NCI-H2196 (cell line): ENCODE measurements around the gene MUC2.

ENCODE experiments used
- DNase-seq: peaks from one replicate; lab custom pipeline; 2025; ENCODE audit not compliant: unreplicated experiment; lab: John Stamatoyannopoulos, UW

MUC2 gene

GRCh38 chr11:1118755-1119603, 44.3 kb downstream of the MUC2 start:
- DNase-seq = no peak

- DNase-seq = no peak
Measured at GRCh38 chr11:1119604-1120146, 45.0 kb downstream of the MUC2 start.

GRCh38 chr11:1120532-1121330, 46.1 kb downstream of the MUC2 start:
- DNase-seq = no peak

GRCh38 chr11:1121331-1121812, 46.7 kb downstream of the MUC2 start:
- DNase-seq = no peak

GRCh38 chr11:1121813-1122663, 47.4 kb downstream of the MUC2 start:
- DNase-seq = no peak

GRCh38 chr11:1122664-1123002, 48.0 kb downstream of the MUC2 start:
- DNase-seq = no peak

GRCh38 chr11:1123970-1124369, 49.3 kb downstream of the MUC2 start:
- DNase-seq = no peak
